Measurements from ENCODE around the gene TRAF4. TPM values are rescaled to one million over a fixed set of nuclear protein-coding genes. Genes with fewer than 3 reads are reported as not detected.
A peak's percentile ranks its signal among the peaks of the same experiment; 100 is the strongest.

The TRAF4 gene
- total and polyA plus RNA-seq, 10 of the 15 experiments (the other 5 are each of a cell fraction or from before 2014, with no cell fraction given), result 3.7 to 197 (median 66.4) TPM

GRCh38 chr17:28717578-28718332 lies 26.1 kb upstream of the TRAF4 start, which contains the start of gene RAB34:
TSS of gene RAB34 (minus strand) at chr17:28717868. CDS start at chr17:28717266, 602 bp downstream.
- Histone ChIP-seq H3K36me3 (ENCODE audit: control insufficient read depth in 2 of 2, insufficient read depth in 2 of 2, low read length in 1 of 2) (peaks cover 6% of the 10 kb centered on the region in 2 experiments; a peak in 3 of 4 replicates), H3K9me3 (replicated peaks; ENCODE audit: control insufficient read depth, insufficient read depth, low read length) (no peaks in the 10 kb centered on the region), H3K4me1 (ENCODE audit: control insufficient read depth, insufficient read depth, low read length) (peaks cover 11% of the 10 kb centered on the region), H3K4me2 (ENCODE audit: control insufficient read depth, insufficient read depth) (peak within 1 kb of the TSS; percentile 83), H3K27me3 (replicated peaks in 1 of 2; ENCODE audit: control insufficient read depth in 2 of 2, insufficient read depth in 2 of 2, low read length in 1 of 2) (no peaks in the 10 kb centered on the region), H3K4me3 (peak within 1 kb of the TSS; percentile 55), H3K27ac (ENCODE audit: control insufficient read depth, insufficient read depth) (peak within 1 kb of the TSS; percentile 39), H2AFZ (ENCODE audit: control insufficient read depth, low read depth, low read length) (peak within 1 kb of the TSS; percentile 62), H3K9ac (ENCODE audit: control insufficient read depth, insufficient read depth, low read length) (peak within 1 kb of the TSS; percentile 64), H3K79me2 (ENCODE audit: control insufficient read depth, insufficient read depth, low read length) (peaks cover 34% of the 10 kb centered on the region), H4K20me1 (ENCODE audit: control insufficient read depth, insufficient read depth) (no peaks in the 10 kb centered on the region)
- in situ Hi-C loops (cut with MboI) (no loop called here), intact Hi-C loops (cut with micrococcal nuclease; ENCODE audit: unreplicated experiment) (loop anchor here (5.0 to 10.0 kb wide), 2 partner anchors 55 to 163 kb away; partner anchors contain the start of genes SDF2, SUPT6H and UNC119)
- TF ChIP-seq ZBTB33 (IDR thresholded peaks at IDR 0.05) (no peak), EZH2 (IDR thresholded peaks at IDR 0.05; ENCODE audit: borderline replicate concordance, control insufficient read depth, low read depth, low read length) (no peak), POLR2A (IDR thresholded peaks at IDR 0.05; ENCODE audit: low read depth, low read length) (peak; percentile 11; the same call in 1 of the 2 replicates), NFIC (IDR thresholded peaks at IDR 0.05; ENCODE audit: low read depth, low read length) (no peak), GATAD2B (conservative IDR thresholded peaks at IDR 0.05; ENCODE audit: low read depth) (no peak; the same call in 1 of the 2 replicates), CTCF (IDR thresholded peaks at IDR 0.05 in 2 of 3, conservative IDR thresholded peaks at IDR 0.05 in 1 of 3; ENCODE audit: control insufficient read depth in 2 of 3, extremely low read depth in 1 of 3, insufficient read depth in 1 of 3, low read depth in 3 of 3, low read length in 3 of 3) (peak in 2 of 3 experiments; percentile 15 to 32; a peak in 2 of 6 replicates), MTA3 (IDR thresholded peaks at IDR 0.05; ENCODE audit: borderline replicate concordance, low read length) (no peak), WRNIP1 (IDR thresholded peaks at IDR 0.05; ENCODE audit: borderline replicate concordance, low read depth, low read length) (no peak), SKIL (IDR thresholded peaks at IDR 0.05; ENCODE audit: low read depth, poor library complexity, severe bottlenecking) (no peak), NFXL1 (IDR thresholded peaks at IDR 0.05; ENCODE audit: borderline replicate concordance) (no peak), BRCA1 (IDR thresholded peaks at IDR 0.05; ENCODE audit: low read depth, low read length) (no peak), CBX3 (IDR thresholded peaks at IDR 0.05; ENCODE audit: borderline replicate concordance, low read depth) (no peak), GABPA (IDR thresholded peaks at IDR 0.05; ENCODE audit: low read depth) (no peak), SMC3 (IDR thresholded peaks at IDR 0.05; ENCODE audit: borderline replicate concordance, low read length) (no peak), YY1 (IDR thresholded peaks at IDR 0.05; ENCODE audit: low read depth, low read length) (0 out of 2 replicates have a peak, but pooled peaks have one; percentile 10)
- CTCF ChIA-PET, result no interaction called here
- SMC1A ChIA-PET (ENCODE audit: uncharacterized antibody, unreplicated experiment), result no interaction called here
- no peak for DNase-seq (ENCODE audit: low read depth, low spot score)
- no peak for FAIRE-seq
- peak; percentile 31 for ATAC-seq
- POLR2A ChIA-PET, result no interaction called here
- WGBS (ENCODE audit: insufficient coverage, insufficient replicate concordance, low lambda C conversion rate, missing lambda C conversion rate), result 11% methylated on average over 40 of the region's 60 CpGs
- no TSS peak for BruUV-seq (replicated peaks)
- RAD21 ChIA-PET (ENCODE audit: unreplicated experiment), result no interaction called here
